CD4-positive, alpha-beta T cell treated with Interleukin-6 for 4 hours (primary cell): Measurements from ENCODE around the gene HEXIM1.
A peak's percentile ranks its signal among the peaks of the same experiment; 100 is the strongest.

Source experiments
- DNase-seq: peaks from one replicate; pipeline ENCODE4 v3.0.0-alpha.2; 2020; ENCODE audit warnings: mixed read lengths

Gene HEXIM1

DNA sequence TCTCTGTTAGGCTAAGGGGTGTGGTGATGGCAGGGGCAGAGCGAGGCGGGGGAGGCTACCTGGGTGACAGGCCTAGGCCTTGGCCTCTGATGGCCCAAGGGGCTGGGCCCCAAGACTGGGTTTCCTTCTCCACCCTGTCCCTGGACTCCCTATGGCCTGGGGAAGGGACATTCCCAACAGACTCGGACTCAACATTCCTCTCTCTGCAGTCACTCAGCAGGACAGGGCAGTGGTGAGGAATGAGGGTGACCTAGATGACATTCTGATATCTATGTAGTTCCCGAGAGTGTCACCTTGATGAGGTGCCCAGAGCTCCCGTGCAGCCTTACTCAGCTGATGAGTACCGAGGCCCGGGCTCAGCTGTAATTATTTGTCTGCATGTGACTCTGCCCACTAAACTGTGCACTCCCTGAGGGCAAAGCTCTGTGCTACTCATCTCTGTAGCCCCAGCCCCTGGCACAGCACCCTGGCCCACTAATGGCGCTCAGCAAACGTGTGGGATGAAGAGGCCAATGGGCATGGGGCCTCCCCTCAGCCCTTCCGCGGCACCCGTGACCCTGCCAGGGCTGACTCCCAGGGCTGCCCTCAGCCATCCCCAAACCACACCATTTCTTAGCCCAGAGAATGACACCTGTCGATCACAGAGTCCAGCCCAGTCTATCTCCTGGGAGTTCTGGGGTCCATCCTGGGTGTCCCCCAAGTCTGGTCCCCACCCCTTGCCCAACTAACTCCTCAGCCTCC is 18.2 kb upstream of the HEXIM1 start:
- no peak for DNase-seq

DNA sequence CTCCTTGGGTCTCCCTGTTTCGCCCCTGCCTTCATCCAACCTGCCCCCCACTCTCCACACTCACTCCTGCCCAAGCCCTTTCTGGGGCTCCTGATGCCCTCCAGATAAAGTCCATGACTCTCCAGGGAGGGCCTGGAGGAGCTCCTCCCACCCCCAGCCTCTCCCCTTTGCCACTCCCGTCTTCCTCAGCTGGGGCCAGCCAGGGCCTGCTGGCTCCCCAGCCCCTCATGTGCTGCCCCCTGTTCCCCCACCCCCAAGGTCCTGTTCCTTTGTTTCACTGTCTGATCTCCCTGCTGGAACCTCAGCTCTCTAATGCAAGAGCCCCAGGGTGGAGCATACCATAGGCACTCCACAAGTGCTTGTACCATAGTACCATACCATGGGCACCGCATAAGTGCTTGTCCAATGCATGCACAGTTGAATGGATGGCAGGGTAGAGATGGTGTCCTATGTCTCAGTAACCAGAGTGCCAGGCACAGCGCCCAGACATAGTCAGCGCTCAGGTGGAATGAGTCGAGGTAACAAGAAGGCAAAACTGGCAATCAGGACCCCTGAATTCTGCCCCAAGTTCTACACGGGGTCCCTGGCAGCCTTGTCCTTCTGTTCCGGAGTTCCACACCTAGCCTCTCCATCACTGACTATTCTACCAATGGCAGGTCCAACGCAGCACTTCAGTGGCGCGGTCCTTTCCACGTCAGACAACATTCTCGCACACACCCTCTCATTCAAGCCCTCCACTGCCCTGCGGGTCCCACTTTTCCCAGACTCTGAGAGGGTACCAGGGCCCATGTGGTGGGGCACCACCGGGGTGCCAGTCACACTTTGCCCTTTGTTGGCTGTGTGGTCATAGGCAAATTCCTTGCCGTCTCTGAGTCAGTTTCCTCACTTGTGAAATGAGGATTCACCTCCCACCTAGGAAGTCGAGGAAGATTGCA is 17.3 kb upstream of the HEXIM1 start:
- DNase-seq: no peak

GRCh38 chr17:45131616-45132319 is 16.5 kb upstream of the HEXIM1 start:
- peak; percentile 63 for DNase-seq

DNA sequence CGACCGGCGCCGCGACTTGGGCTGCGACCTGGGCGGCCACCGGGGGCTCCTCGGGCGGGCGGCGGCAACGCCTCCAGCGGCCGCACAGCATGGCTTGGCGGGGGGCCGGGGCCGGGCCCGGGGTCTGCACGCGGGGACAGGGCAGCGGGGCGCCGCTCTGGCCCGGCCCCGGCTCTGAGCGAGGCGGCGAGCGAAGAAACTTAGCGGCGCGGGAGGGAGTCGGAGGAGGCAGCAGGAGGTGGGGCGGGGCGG is 16.0 kb upstream of the HEXIM1 start, which contains the start of gene PLCD3:
Gene PLCD3, minus strand, starts transcription at position 196 of the 252 bp plus-strand sequence. Its CDS starts 105 bp downstream, at position 91.
- DNase-seq: peak; percentile 84

- peak; percentile 67 for DNase-seq
These were observed 15.5 kb upstream of the HEXIM1 start for GRCh38 chr17:45132572-45133463.

DNA sequence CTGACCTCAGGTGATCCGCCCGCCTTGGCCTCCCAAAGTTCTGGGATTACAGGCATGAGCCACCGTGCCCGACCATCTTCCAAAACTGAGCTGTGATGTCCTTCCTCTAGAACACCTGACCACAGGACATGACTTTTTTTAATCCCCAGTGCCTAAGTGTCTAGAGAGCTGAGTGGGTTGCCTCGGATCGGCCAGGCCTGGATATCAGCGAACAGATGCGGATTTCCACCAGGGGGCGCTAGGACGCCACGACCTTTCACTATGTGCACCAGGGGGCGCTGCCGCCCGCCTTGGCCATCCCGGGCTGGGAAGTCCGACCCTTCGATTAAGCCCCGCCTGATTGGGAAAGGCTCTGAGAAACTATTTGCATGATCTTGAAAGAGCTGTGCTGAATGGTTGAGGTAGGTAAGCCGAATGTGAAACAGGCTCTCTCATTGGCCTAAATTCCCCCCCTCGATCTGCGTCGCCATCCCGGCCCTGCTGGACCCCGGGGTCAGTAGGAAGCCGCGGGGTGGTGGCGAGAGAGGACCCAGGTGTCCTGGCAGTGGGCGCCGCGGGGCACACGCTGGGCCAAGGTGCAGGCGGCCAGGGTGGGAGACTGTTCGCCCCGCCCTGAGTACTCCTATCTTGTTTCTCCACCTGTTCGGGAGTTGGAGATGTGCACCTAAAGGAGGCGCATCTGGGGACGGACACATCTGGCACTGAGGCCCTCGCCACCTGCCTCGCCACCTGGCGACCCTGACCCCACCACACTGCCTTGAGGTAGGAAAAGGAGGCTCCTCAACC is 12.9 kb upstream of the HEXIM1 start, which contains the start of gene ACBD4:
Gene ACBD4, plus strand, starts transcription at position 496 of the 786 bp plus-strand sequence. CDS start 458 bp downstream, outside the sequence.
- DNase-seq: peak; percentile 97

DNA sequence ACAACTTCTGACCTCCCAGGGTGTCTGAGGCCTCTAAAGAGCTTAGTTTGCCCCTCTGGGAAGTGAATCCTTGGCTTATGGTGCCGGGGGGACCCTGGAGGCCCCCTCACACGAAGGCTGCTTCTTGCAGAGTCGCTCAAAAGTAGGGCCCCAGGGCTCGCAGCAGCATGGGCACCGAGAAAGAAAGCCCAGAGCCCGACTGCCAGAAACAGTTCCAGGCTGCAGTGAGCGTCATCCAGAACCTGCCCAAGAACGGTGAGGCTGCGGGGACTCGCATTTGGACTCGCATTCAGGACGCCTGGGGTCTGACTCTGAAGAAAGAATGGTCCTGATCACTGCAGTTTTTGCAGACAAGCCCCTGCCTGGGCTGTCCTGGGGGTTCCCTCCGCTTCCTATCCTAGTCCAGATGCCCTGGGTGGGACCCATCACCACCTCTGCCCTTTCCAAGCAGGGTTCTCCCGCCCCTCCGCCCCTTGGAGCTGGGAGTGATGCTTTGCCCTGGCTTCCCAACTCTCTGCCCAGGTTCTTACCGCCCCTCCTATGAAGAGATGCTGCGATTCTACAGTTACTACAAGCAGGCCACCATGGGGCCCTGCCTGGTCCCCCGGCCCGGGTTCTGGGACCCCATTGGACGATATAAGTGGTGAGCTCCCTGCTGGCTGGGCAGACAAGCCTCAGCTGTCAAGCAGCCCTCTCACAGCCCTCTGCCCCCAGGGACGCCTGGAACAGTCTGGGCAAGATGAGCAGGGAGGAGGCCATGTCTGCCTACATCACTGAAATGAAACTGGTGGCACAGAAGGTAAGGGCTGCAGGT is 12.1 kb upstream of the HEXIM1 start:
- DNase-seq: no peak

GRCh38 chr17:45136846-45137560 is 11.3 kb upstream of the HEXIM1 start:
- no peak for DNase-seq

DNA sequence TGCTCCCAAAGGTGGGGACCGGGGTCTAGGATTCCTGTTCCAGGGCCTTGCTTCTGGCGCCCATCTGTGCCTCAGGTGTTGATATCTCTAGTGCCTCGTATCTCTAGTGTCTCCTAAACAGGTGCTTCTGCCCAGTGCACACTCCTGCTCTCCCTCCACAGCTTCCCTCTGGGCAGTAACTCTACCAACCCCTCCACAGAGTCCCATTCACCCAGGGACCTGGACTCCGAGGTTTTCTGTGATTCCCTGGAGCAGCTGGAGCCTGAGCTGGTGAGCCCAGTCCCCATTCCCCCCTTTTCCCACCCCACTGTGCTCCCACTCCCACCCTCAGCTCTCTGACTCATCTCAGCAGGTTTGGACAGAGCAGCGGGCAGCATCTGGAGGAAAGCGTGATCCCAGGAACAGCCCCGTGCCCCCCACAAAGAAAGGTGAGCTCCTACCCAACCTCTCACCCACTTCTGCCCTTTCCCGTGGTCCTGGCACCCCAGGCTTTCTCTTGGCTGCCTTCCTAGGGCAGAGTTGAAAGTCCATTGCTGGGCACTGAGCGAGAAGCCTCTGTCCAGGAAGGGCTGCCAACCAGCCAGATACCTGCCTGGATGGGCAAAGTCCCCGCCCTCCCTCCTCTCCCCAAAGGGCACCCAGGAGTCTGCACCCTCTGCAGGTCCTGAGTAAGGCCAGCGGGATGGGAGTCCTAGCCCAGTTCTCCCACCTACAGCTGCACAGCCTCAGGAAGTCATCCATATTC is 10.5 kb upstream of the HEXIM1 start:
- no peak for DNase-seq

- no peak for DNase-seq
These were observed 9.3 kb upstream of the HEXIM1 start for GRCh38 chr17:45138911-45139532.

DNA sequence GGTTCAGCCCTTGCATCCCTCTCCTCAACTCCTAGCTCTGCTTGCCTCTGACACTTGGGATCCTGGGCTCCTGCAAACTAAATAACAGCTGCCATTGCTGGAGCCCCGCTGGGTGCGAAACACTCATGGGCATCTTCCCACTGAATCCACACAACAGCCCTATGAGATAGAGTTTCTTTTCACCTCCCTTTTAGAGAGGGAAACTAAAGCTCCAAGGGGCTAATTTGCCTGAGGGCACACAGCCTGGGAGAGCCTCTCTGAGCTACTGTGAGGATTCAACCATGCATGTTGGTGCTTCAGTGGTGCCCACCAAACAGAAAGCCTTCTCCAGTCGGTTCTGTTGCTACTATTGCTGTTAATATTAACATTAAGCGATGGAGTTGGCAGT is 8.7 kb upstream of the HEXIM1 start:
- no peak for DNase-seq

DNA sequence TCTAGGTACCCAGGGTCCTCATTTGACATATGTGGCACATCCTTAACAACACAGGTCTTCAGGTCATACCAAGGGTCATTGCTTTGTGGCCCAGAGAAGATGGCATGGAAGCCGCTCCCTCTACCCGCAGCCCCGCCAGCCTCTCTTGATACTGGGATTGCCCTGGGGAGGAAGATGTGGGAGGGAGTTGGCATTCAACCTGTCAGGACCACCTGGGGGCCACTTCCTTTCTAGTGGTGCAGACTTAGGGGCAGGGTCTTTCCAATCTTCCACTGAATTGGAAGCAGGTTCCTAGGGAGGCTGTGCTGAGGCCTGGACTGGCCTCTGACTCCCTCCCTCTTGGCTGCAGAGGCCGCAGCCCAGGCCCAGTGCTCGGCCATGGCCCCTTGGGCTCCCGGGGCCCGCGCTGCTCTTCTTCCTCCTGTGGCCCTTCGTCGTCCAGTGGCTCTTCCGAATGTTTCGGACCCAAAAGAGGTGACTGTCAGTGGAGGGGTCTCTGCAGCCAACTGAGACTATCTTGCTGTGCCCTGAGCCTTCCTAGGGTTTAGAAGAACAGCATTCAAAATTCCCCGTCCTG is 5.1 kb upstream of the HEXIM1 start:
- DNase-seq: no peak

- DNase-seq: peak; percentile 54
These were observed 4.5 kb upstream of the HEXIM1 start for GRCh38 chr17:45143767-45144198.

DNA sequence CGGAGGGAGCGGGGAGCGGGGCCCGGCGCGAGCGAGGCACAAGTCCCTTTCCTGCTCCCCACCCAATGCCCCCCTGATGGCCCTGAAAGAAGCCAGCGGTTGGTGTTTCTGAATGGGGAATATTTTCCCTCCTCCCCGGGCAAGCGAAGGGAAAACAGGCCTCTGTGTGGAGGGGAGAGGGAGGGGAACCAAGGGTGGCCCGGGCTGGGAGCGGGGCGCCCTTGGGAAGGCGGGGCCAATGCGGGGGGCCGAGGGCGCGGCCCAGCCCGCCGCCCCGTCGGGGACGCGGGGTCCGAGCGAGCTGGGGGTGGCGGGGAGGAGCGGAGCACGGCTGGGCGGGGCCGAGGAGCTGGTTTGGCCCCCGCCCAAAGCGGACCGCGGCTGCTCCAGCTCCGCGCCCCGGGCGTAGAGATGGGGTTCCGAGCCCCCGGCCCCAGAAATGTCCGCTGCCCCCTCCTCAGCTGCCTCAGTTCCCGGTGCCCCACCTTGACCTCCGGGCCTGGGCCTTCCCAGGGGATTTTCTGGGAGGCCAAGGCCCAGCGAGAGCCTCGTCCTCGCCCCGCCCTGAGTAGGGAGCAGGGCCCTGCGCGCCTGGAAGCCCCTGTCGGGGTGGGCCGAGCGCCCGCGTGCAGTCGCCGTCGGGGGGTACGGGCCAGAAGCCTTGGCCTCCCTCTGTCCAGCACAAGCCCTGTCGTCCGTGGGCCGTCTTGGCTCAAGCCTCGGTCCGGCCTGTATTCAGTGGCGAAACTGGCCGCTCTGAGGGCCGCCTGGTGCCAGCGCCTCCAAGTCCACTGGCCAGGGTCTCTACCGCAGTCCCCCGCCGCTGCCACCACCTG is 3.9 kb upstream of the HEXIM1 start:
- DNase-seq: peak; percentile 49

GRCh38 chr17:45145035-45145389 is 3.3 kb upstream of the HEXIM1 start:
- DNase-seq: no peak

GRCh38 chr17:45146166-45146565 is 2.1 kb upstream of the HEXIM1 start:
- DNase-seq: no peak

DNA sequence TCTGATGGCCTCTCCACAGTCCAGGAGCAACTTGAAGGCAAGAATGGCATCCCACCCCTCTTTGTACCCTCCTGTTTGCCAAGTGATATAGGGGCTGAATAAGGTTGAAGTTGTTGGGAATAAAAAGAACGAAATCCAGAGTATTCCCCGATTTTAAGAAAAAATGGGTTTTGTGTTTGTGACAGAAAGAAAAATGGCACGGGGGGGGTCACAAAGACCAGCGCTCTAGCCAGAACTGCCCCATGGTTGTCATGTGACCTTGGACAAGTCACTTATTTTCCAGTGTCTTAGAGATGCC is 1.7 kb upstream of the HEXIM1 start:
- DNase-seq: no peak
